HCT116 (cell line): ENCODE results near the gene MCC. TPM values are rescaled to one million over a fixed set of nuclear protein-coding genes. Genes with fewer than 3 reads are reported as not detected.

Experiments
- ATAC-seq: fragments of 200-7000 bp; cut with Tn5 transposase; 2 replicates; pipeline ENCODE4 v1.9.1; 2020; ENCODE audit warnings: mild to moderate bottlenecking, moderate library complexity
- BruUV-seq: library from RNA; stranded (reverse); fragments of 400-500 nt; replicated peaks from 2 replicates; lab custom pipeline; 2021; lab: Mats Ljungman, UMichigan
- CTCF ChIA-PET: fragments of 300-600 bp; sonication (Branson Sonifier 250); formaldehyde crosslinking; loops from one replicate; lab custom pipeline; 2021; ENCODE audit warnings: antibody characterized with exemption; lab: Charles Lee
- POLR2A ChIA-PET: fragments of 300-600, 350-600 bp; sonication (Branson Sonifier 250); formaldehyde crosslinking; loops from one replicate; lab custom pipeline; 2021; ENCODE audit warnings: antibody characterized with exemption; lab: Charles Lee
- RAD21 ChIA-PET, 2 experiments: fragments of 300-600 bp; sonication (Branson Sonifier 250); formaldehyde crosslinking; loops; one replicate each; lab custom pipeline; 2023; ENCODE audit warnings: low total read pairs in 2 of 2; ENCODE audit not compliant: uncharacterized antibody in 2 of 2, unreplicated experiment in 2 of 2, low non-redundant PET in 1 of 2; lab: Charles Lee
- DNase-seq: peaks from one replicate; pipeline ENCODE4 v3.0.0-alpha.2; 2010; ENCODE audit warnings: low read depth, low spot score
- H2AFZ ChIP-seq: fragments of 200-600 bp; shearing (Covaris generic), sonication (generic); 2 replicates; pipeline ENCODE4 v1.6.1; 2017; ENCODE audit warnings: low read depth, mixed run types, mixed read lengths, antibody characterized with exemption, low read length; ENCODE audit not compliant: poor library complexity, severe bottlenecking
- H3K27ac ChIP-seq: 2 replicates; pipeline ENCODE4 v1.5.1; 2012; ENCODE audit warnings: low read depth, low read length
- H3K27me3 ChIP-seq: fragments of 200-600 bp; sonication (generic); 2 replicates; pipeline ENCODE4 v1.6.1; 2016; ENCODE audit warnings: mixed run types, low read length, mixed read lengths; ENCODE audit not compliant: insufficient read depth
- H3K36me3 ChIP-seq, 2 experiments: fragments of 200-500 bp in 1 of 2; fragments of 200-600 bp in 1 of 2; sonication (Bioruptor generic) in 1 of 2; sonication (generic) in 1 of 2; 2 replicates each; pipeline versions ENCODE4 v1.5.1 to v1.6.1; 2014 to 2016; ENCODE audit warnings: low read length in 2 of 2, inconsistent platforms in 1 of 2, mixed read lengths in 1 of 2, mixed run types in 1 of 2; ENCODE audit not compliant: insufficient read depth in 2 of 2, control insufficient read depth in 1 of 2
- H3K4me1 ChIP-seq, 2 experiments: fragments of 200-600 bp in 1 of 2; sonication (generic) in 1 of 2; 2 replicates each; pipeline versions ENCODE4 v1.5.1 to v1.6.1; 2012 to 2017; ENCODE audit warnings: low read length in 2 of 2, inconsistent platforms in 1 of 2, mild to moderate bottlenecking in 1 of 2, mixed read lengths in 1 of 2, mixed run types in 1 of 2, moderate library complexity in 1 of 2; ENCODE audit not compliant: insufficient read depth in 2 of 2, control insufficient read depth in 1 of 2
- H3K4me2 ChIP-seq: fragments of 200-600 bp; sonication (generic); 2 replicates; pipeline ENCODE4 v1.6.1; 2017; ENCODE audit warnings: mixed run types, low read length, mixed read lengths
- H3K4me3 ChIP-seq, 2 experiments: fragments of 200-600 bp in 1 of 2; sonication (generic) in 1 of 2; replicated peaks in 1 of 2; 2 replicates each; pipeline ENCODE4 v1.5.1; 2011 to 2016; ENCODE audit warnings: low read length in 2 of 2, control low read depth in 1 of 2, low read depth in 1 of 2, mild to moderate bottlenecking in 1 of 2, mixed read lengths in 1 of 2, mixed run types in 1 of 2
- H3K79me2 ChIP-seq: fragments of 200-600 bp; sonication (generic); 2 replicates; pipeline ENCODE4 v1.6.1; 2017; ENCODE audit warnings: mild to moderate bottlenecking, mixed run types, low read length, moderate library complexity, mixed read lengths; ENCODE audit not compliant: insufficient read depth
- H3K9ac ChIP-seq: fragments of 200-600 bp; sonication (generic); 2 replicates; pipeline ENCODE4 v1.6.1; 2016; ENCODE audit warnings: low read length, mixed read lengths
- H3K9me2 ChIP-seq: fragments of 200-600 bp; sonication (generic), shearing (Covaris generic); 2 replicates; pipeline ENCODE4 v1.6.1; 2017; ENCODE audit warnings: mixed run types, mild to moderate bottlenecking, moderate library complexity; ENCODE audit not compliant: insufficient read depth
- H3K9me3 ChIP-seq, 2 experiments: fragments of 200-500 bp in 1 of 2; fragments of 200-600 bp in 1 of 2; sonication (Bioruptor generic) in 1 of 2; sonication (generic) in 1 of 2; 2 replicates each; pipeline ENCODE4 v1.6.1; 2014 to 2017; ENCODE audit warnings: low read length in 2 of 2, mixed read lengths in 2 of 2, inconsistent platforms in 1 of 2, low read depth in 1 of 2, mild to moderate bottlenecking in 1 of 2, mixed run types in 1 of 2, moderate library complexity in 1 of 2; ENCODE audit not compliant: control insufficient read depth in 1 of 2, insufficient read depth in 1 of 2
- H4K20me1 ChIP-seq: fragments of 200-600 bp; sonication (generic), shearing (Covaris generic); 2 replicates; pipeline ENCODE4 v1.6.1; 2017; ENCODE audit warnings: mixed run types, mild to moderate bottlenecking, moderate library complexity; ENCODE audit not compliant: insufficient read depth
- ATF3 ChIP-seq: IDR thresholded peaks from 2 replicates; pipeline ENCODE4 v1.6.1; 2012
- CEBPB ChIP-seq: IDR thresholded peaks from 2 replicates; pipeline ENCODE4 v1.6.1; 2012; ENCODE audit warnings: low read depth
- EGR1 ChIP-seq: IDR thresholded peaks from 2 replicates; pipeline ENCODE4 v1.6.1; 2012; ENCODE audit warnings: low read depth
- EZH2 ChIP-seq: fragments of 200-600 bp; sonication (generic); IDR thresholded peaks from 2 replicates; pipeline ENCODE4 v1.6.1; 2017; ENCODE audit warnings: antibody characterized with exemption, mixed run types
- FOSL1 ChIP-seq: IDR thresholded peaks from 2 replicates; pipeline ENCODE4 v1.6.1; 2012; ENCODE audit warnings: low read depth
- JUND ChIP-seq: IDR thresholded peaks from 2 replicates; pipeline ENCODE4 v1.6.1; 2012
- MAX ChIP-seq: IDR thresholded peaks from 2 replicates; pipeline ENCODE4 v1.6.1; 2012
- REST ChIP-seq: IDR thresholded peaks from 2 replicates; pipeline ENCODE4 v1.6.1; 2012; ENCODE audit warnings: low read depth
- SRF ChIP-seq: IDR thresholded peaks from 2 replicates; pipeline ENCODE4 v1.6.1; 2012; ENCODE audit warnings: low read depth
- YY1 ChIP-seq: IDR thresholded peaks from 2 replicates; pipeline ENCODE4 v1.6.1; 2011; ENCODE audit warnings: low read length, low read depth, moderate library complexity, mild to moderate bottlenecking; ENCODE audit not compliant: insufficient replicate concordance; ENCODE audit errors: extremely low read depth
- ZBTB33 ChIP-seq: IDR thresholded peaks from 2 replicates; pipeline ENCODE4 v1.6.1; 2011; ENCODE audit warnings: mild to moderate bottlenecking, low read length, moderate library complexity; ENCODE audit not compliant: insufficient replicate concordance; ENCODE audit errors: extremely low read depth
- intact Hi-C: fragments of 100-400 bp; cut with micrococcal nuclease; formaldehyde crosslinking; loops from 2 replicates; pipeline ENCODE4 v1.10.0; 2022
- total RNA-seq: library from RNA; stranded (reverse); gene quantifications from one replicate; pipeline ENCODE4 v1.2.1, GENCODE V29; 2021; ENCODE audit not compliant: unreplicated experiment

The MCC gene
- total RNA-seq, 1 experiment from 2014 or later: 20.1 TPM

DNA sequence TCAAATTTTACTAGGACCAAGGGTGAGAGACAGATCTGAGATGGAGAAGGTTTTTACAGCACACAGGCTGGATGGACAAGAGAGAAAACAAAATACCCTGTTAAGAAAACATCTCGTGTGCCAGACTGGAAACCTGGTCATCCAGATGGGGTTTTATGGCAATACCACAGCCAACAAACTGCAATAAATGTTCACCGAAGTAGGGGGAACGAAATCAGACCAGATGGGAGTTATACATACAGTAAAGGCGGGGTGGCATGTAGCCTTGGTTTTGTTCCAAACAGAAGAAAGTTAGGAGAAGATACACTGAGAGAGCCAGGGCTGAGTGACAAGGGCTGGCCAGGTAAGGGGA lies 448.3 kb downstream of the MCC start:
- Histone ChIP-seq H4K20me1 (no peaks in the 10 kb centered on the region), H3K79me2 (no peaks in the 10 kb centered on the region), H3K4me2 (no peak overlapping the region), H3K4me1 (peaks cover 0 to 14% of the 10 kb centered on the region in 2 experiments; a peak in 2 of 4 replicates), H2AFZ (no peak overlapping the region), H3K4me3 (no peak overlapping the region), H3K9ac (no peak overlapping the region), H3K27ac (no peak overlapping the region), H3K36me3 (0 out of 4 replicates have a peak, but pooled peaks cover 0 to 4% of the 10 kb centered on the region in 2 experiments), H3K9me2 (no peaks in the 10 kb centered on the region), H3K27me3 (no peaks in the 10 kb centered on the region), H3K9me3 (no peaks in the 10 kb centered on the region)
- ChIA-PET CTCF (no interaction called here), RAD21 (no interaction called here), POLR2A (no interaction called here)
- intact Hi-C loops: no loop called here
- DNase-seq: no peak
- no TSS peak for BruUV-seq
- no peak for ATAC-seq
- TF ChIP-seq SRF (no peak), EZH2 (no peak), CEBPB (no peak), FOSL1 (no peak), REST (no peak), MAX (no peak), ZBTB33 (no peak), YY1 (no peak), EGR1 (no peak), ATF3 (no peak), JUND (no peak)
- TF ChIP-seq, all 23 proteins: peak for 0
